ENCODE results near the gene PIM2.

Gene PIM2

DNA sequence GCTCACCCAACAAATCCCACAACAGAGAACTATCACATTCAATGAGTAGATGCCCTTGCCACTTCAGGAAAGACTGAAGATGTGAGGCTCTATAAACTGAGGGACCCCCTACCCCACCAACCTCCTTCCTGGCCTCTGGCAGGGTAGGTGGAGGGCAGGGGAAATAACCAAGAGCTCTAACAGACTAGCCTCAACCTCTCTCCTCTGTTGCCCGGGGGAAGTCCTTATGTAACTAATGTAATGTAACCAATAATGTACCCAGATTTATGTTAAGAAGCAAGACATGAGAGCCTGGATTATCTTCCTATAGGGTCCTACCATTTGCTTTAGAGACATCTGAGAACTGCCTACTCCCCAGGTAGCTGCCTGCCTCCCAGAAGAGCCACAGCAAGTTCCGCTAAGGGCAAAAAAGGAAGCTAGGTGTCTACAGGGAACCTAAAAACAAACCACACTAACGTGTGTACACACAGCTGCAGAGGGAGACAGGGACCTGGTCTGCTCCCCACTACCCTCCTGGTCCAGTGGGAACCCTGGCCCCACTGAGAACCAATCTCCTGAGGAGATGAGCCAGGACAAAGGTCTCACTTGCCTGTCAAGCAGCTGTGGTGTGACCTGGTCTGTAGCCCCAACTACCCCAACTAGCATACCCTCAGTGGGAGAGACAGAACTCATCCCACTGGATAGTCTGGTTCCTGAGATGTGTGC lies 20.9 kb upstream of the PIM2 start:
- Histone ChIP-seq H3K36me3 (ENCODE audit: insufficient read depth, low read length) (peaks cover 5% of the 10 kb centered on the region), H3K9ac (ENCODE audit: insufficient read length) (no peak overlapping the region), H3K4me3 (no peak overlapping the region)

GRCh38 chrX:48938721-48939425 lies 20.0 kb upstream of the PIM2 start:
- no peak for TF ChIP-seq EZH2 (IDR thresholded peaks at IDR 0.05)
- no peak for TF ChIP-seq POLR2AphosphoS5 (IDR thresholded peaks at IDR 0.05; ENCODE audit: borderline replicate concordance, low read depth, low read length)
- TF ChIP-seq FOXP2 (optimal IDR thresholded peaks at IDR 0.05; ENCODE audit: control extremely low read depth, extremely low read length, insufficient read depth), result no peak
- H3K27ac ChIP-seq, result no peak overlapping the region
- H3K9me3 ChIP-seq (ENCODE audit: low read depth, low read length), result no peaks in the 10 kb centered on the region
- H3K4me3 ChIP-seq, result no peak overlapping the region
- DNase-seq (ENCODE audit: low read depth, low spot score), result no peak
- peaks cover 13% of the 10 kb centered on the region for H3K36me3 ChIP-seq (ENCODE audit: insufficient read depth, low read length)
- no peak overlapping the region for H3K9ac ChIP-seq (ENCODE audit: insufficient read length)

More for the DNA sequence above, 20.9 kb upstream of the PIM2 start:
- no peak for TF ChIP-seq POLR2AphosphoS5 (IDR thresholded peaks at IDR 0.05; ENCODE audit: borderline replicate concordance, low read depth, low read length)
- no peak for TF ChIP-seq EZH2 (IDR thresholded peaks at IDR 0.05)
- no peak for TF ChIP-seq FOXP2 (optimal IDR thresholded peaks at IDR 0.05; ENCODE audit: control extremely low read depth, extremely low read length, insufficient read depth)
- no peaks in the 10 kb centered on the region for H3K9me3 ChIP-seq (ENCODE audit: low read depth, low read length)
- H3K27ac ChIP-seq, result no peak overlapping the region
- DNase-seq (ENCODE audit: low read depth, low spot score), result no peak

DNA sequence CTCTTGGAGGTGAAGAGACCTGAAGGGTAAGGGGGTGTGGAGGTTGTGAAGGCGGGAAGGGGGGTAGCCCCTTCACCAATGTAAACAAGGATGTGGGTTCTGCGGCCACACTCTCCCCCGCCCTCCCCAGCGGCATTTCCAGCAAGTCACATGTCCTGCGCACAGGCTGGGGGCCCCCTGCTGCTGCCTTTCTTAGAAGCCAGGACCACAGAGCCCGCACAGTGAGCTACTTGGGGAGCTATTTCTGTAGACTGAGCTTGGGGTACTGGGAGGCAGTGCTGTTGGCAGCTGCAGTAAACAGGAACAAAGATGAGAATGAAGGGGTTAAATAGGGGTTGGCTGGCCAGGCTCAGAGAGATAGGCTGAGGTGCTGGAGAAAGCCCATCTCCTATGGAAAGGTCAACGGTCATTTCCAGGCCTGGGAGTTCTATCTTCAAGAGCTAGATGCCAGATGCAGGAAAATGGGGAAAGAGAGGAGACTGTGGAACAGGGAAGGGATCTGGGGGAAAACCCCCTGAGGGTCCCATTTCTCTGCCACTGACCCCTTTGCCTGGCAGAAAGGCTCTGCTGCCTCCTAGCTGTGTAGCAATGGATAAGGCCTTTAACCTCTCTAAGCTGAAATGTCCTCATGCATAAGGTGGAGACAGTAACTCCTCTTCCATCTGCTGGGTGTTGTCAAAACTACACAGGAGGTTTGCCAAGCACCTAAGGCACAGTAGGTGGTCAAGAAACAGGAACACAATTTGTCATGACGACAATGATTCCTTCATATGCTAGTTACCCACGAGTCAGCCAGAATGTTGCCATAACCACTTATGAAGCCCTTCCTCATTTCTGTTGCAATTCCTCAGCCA lies 18.5 kb upstream of the PIM2 start:
- H3K27ac ChIP-seq, result no peak overlapping the region
- no peak for TF ChIP-seq POLR2AphosphoS5 (IDR thresholded peaks at IDR 0.05; ENCODE audit: borderline replicate concordance, low read depth, low read length)
- TF ChIP-seq FOXP2 (optimal IDR thresholded peaks at IDR 0.05; ENCODE audit: control extremely low read depth, extremely low read length, insufficient read depth), result no peak
- TF ChIP-seq EZH2 (IDR thresholded peaks at IDR 0.05), result no peak
- no peaks in the 10 kb centered on the region for H3K9me3 ChIP-seq (ENCODE audit: low read depth, low read length)
- no peak overlapping the region for H3K9ac ChIP-seq (ENCODE audit: insufficient read length)
- peaks cover 20% of the 10 kb centered on the region for H3K36me3 ChIP-seq (ENCODE audit: insufficient read depth, low read length)
- DNase-seq (ENCODE audit: low read depth, low spot score), result no peak
- no peak overlapping the region for H3K4me3 ChIP-seq

DNA sequence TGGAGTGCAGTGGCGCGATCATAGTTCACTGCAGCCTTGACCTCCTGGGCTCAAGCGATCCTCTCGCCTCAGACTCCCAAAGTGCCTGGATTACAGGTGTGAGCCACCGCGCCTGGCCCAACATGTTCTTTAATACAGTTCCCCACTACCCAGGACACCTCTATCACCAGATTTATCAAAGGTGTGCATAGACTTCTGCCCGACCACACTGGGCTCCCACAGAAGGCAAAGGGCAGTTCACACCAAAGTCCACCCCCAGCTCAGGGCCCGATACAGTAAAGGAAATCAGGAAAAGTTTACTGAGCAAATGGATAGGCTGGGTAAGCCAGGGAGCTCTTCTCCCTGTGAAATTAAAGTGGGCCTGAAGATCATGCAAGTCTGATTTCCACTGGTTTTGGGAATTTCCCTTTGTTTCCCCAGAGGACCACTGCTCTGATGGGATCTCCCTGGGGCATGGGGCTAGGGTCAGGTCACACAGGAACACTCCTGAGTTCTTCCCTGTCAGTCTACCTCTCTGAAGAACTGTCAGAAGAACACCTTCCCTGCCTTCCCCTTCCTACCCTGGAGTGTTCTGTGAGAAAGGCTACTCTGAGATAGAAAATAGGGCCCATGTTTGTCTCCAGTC lies 17.7 kb upstream of the PIM2 start:
- no peak overlapping the region for H3K4me3 ChIP-seq
- no peak overlapping the region for H3K27ac ChIP-seq
- H3K36me3 ChIP-seq (ENCODE audit: insufficient read depth, low read length), result peaks cover 20% of the 10 kb centered on the region
- TF ChIP-seq FOXP2 (optimal IDR thresholded peaks at IDR 0.05; ENCODE audit: control extremely low read depth, extremely low read length, insufficient read depth), result no peak
- TF ChIP-seq EZH2 (IDR thresholded peaks at IDR 0.05), result no peak
- TF ChIP-seq POLR2AphosphoS5 (IDR thresholded peaks at IDR 0.05; ENCODE audit: borderline replicate concordance, low read depth, low read length), result no peak
- DNase-seq (ENCODE audit: low read depth, low spot score), result no peak
- H3K9me3 ChIP-seq (ENCODE audit: low read depth, low read length), result no peaks in the 10 kb centered on the region
- H3K9ac ChIP-seq (ENCODE audit: insufficient read length), result no peak overlapping the region

DNA sequence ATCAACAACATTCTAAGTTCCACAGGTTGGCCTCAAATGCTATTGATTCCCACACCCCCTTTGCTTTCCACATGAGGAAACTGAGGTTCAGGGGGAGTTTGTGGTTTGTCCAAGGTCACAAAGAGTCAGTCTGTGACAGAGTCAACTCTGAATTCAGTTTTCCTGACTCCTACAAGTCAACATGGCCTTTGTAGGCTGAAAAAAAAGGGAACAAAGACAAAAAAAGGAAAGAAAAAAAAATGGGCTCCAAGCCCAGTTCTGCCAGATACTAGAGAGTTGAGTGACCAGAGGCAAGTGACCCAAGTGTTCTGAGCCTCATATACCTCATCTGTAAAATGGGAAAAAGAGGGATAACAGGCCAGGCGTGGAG lies 16.5 kb upstream of the PIM2 start:
- no peak overlapping the region for H3K4me3 ChIP-seq
- TF ChIP-seq FOXP2 (optimal IDR thresholded peaks at IDR 0.05; ENCODE audit: control extremely low read depth, extremely low read length, insufficient read depth) (no peak), EZH2 (IDR thresholded peaks at IDR 0.05) (no peak), POLR2AphosphoS5 (IDR thresholded peaks at IDR 0.05; ENCODE audit: borderline replicate concordance, low read depth, low read length) (no peak)
- H3K36me3 ChIP-seq (ENCODE audit: insufficient read depth, low read length), result peaks cover 20% of the 10 kb centered on the region
- no peaks in the 10 kb centered on the region for H3K9me3 ChIP-seq (ENCODE audit: low read depth, low read length)
- no peak for DNase-seq (ENCODE audit: low read depth, low spot score)
- no peak overlapping the region for H3K27ac ChIP-seq
- H3K9ac ChIP-seq (ENCODE audit: insufficient read length), result no peak overlapping the region

DNA sequence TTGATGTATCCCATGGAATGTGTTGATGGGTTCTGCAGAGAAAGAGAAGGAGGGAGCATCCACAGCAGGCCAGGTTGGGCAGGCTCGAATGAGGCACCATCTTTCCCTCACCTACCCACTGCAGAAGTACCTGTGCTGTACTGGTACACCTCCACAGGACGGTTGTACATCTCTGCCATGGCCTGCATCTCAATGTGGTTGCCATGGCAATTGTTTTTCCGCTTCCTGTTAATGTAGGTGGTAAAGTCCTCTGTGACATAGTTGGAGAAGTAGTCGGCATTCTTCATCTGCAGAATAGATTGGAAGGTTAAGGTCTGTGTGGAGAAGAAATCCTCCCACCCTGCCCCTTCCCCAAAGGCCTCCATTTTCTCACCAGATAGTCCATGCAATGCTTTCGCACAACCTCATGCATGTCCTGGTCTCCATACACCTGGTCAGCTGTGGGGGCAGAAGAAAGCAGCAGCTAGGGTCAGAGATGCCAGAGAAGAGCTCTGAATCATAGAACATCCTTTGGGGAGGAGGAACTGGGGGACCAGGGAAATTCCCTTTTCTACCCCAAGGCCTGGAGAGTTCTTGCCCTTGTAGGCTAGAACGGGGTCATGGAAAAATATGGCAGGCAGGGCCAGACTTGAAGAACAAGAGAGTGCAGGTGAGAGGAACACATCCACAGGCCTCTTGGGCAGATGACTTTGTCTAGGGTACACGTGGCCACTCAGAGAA lies 15.9 kb upstream of the PIM2 start:
- DNase-seq (ENCODE audit: low read depth, low spot score), result no peak
- Histone ChIP-seq H3K9ac (ENCODE audit: insufficient read length) (no peak overlapping the region), H3K4me3 (no peak overlapping the region), H3K27ac (no peak overlapping the region), H3K36me3 (ENCODE audit: insufficient read depth, low read length) (peaks cover 20% of the 10 kb centered on the region), H3K9me3 (ENCODE audit: low read depth, low read length) (no peaks in the 10 kb centered on the region)
- no peak for TF ChIP-seq POLR2AphosphoS5 (IDR thresholded peaks at IDR 0.05; ENCODE audit: borderline replicate concordance, low read depth, low read length)
- TF ChIP-seq FOXP2 (optimal IDR thresholded peaks at IDR 0.05; ENCODE audit: control extremely low read depth, extremely low read length, insufficient read depth), result no peak
- no peak for TF ChIP-seq EZH2 (IDR thresholded peaks at IDR 0.05)

DNA sequence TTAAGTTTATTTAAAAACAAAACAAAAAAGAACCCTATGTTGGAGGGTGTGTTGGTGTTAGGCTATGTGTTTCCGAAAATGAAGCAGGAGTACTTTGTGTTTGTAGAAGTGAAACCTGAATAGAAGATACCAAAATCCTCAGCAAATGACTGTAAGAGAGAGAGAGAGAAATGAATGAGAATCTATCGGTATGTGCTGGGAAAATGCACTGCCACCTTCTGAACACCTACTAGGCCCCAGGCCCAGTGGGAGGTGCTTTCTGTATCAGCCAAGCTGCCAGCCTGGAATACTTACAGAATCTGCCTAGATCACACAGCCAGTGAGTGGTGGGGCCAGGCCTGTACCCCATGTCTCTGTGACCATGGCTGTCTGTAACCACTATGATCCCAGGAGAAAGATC lies 14.9 kb upstream of the PIM2 start:
- Histone ChIP-seq H3K4me3 (no peak overlapping the region), H3K9me3 (ENCODE audit: low read depth, low read length) (no peaks in the 10 kb centered on the region), H3K9ac (ENCODE audit: insufficient read length) (no peak overlapping the region), H3K27ac (no peak overlapping the region), H3K36me3 (ENCODE audit: insufficient read depth, low read length) (peaks cover 20% of the 10 kb centered on the region)
- no peak for DNase-seq (ENCODE audit: low read depth, low spot score)
- TF ChIP-seq POLR2AphosphoS5 (IDR thresholded peaks at IDR 0.05; ENCODE audit: borderline replicate concordance, low read depth, low read length) (no peak), EZH2 (IDR thresholded peaks at IDR 0.05) (no peak), FOXP2 (optimal IDR thresholded peaks at IDR 0.05; ENCODE audit: control extremely low read depth, extremely low read length, insufficient read depth) (no peak)
